Gastroesophageal sphincter (tissue), 4 donors: ENCODE data around the gene JADE1. TPM values are rescaled to one million over a fixed set of nuclear protein-coding genes. Genes with fewer than 3 reads are reported as not detected.

Experiments used
- ATAC-seq: fragments of 150-250 bp; one replicate; pipeline ENCODE4 v1.9.1; 2016; ENCODE audit warnings: mild to moderate bottlenecking, moderate library complexity
- H3K27ac ChIP-seq, 4 donors: fragments of 200-600 bp; sonication (generic) in 3 of 4; 1 replicate in 3 of 4; 2 replicates in 1 of 4; pipeline ENCODE4 v1.5.1; 2016 to 2019
- H3K27me3 ChIP-seq: fragments of 200-600 bp; sonication (generic); one replicate; pipeline ENCODE4 v1.5.1; 2019
- H3K36me3 ChIP-seq, 2 donors: fragments of 200-600 bp; sonication (generic); one replicate each; pipeline ENCODE4 v1.5.1; 2019; ENCODE audit warnings: control low read depth in 1 of 2
- H3K4me1 ChIP-seq, 3 donors: fragments of 200-600 bp; sonication (generic); 1 replicate in 2 of 3; 2 replicates in 1 of 3; pipeline ENCODE4 v1.5.1; 2016 to 2019; ENCODE audit warnings: control low read depth in 2 of 3
- H3K4me3 ChIP-seq, 2 donors: fragments of 200-600 bp; sonication (generic); one replicate each; pipeline ENCODE4 v1.5.1; 2019; ENCODE audit warnings: mild to moderate bottlenecking in 1 of 2, moderate library complexity in 1 of 2
- H3K9me3 ChIP-seq, 3 donors: fragments of 200-600 bp; sonication (generic); one replicate each; pipeline ENCODE4 v1.5.1; 2017 to 2019; ENCODE audit warnings: control low read depth in 2 of 3
- EP300 ChIP-seq: sonication (generic); formaldehyde crosslinking; IDR thresholded peaks from one replicate; pipeline ENCODE4 v1.6.1; 2017; ENCODE audit warnings: antibody characterized with exemption, mild to moderate bottlenecking
- POLR2A ChIP-seq, 2 donors: fragments of 450-650 bp; IDR thresholded peaks; one replicate each; pipeline ENCODE4 v1.6.1; 2017; ENCODE audit warnings: antibody characterized with exemption in 2 of 2, mild to moderate bottlenecking in 2 of 2, moderate library complexity in 1 of 2
- POLR2AphosphoS5 ChIP-seq: sonication (generic); formaldehyde crosslinking; IDR thresholded peaks from one replicate; pipeline ENCODE4 v1.6.1; 2017; ENCODE audit warnings: antibody characterized with exemption
- WGBS, 2 donors: methylation state at CpG; one replicate each; pipeline ENCODE4 v1.1.5; 2018; ENCODE audit warnings: low coverage in 1 of 2; 5-methylcytosine and 5-hydroxymethylcytosine counted together
- total RNA-seq, 4 donors: library from RNA; depleted of rRNA; stranded (reverse); fragments of >200 nt; gene quantifications; one replicate each; pipeline ENCODE4 v1.1.0, GENCODE V29; 2016
- TF ChIP-seq, protein P1 (sequence below), 4 experiments: fragments of 200-600 bp in 2 of 4; fragments of 450-650 bp in 2 of 4; sonication (generic) in 1 of 4; IDR thresholded peaks; one replicate each; pipeline ENCODE4 v1.5.1; 2017 to 2019; ENCODE audit warnings: antibody characterized with exemption in 4 of 4, mild to moderate bottlenecking in 2 of 4, moderate library complexity in 2 of 4

Gene JADE1
- total RNA-seq, 4 donors from 2014 or later = 45.5 to 112 (median 63.5) TPM

DNA sequence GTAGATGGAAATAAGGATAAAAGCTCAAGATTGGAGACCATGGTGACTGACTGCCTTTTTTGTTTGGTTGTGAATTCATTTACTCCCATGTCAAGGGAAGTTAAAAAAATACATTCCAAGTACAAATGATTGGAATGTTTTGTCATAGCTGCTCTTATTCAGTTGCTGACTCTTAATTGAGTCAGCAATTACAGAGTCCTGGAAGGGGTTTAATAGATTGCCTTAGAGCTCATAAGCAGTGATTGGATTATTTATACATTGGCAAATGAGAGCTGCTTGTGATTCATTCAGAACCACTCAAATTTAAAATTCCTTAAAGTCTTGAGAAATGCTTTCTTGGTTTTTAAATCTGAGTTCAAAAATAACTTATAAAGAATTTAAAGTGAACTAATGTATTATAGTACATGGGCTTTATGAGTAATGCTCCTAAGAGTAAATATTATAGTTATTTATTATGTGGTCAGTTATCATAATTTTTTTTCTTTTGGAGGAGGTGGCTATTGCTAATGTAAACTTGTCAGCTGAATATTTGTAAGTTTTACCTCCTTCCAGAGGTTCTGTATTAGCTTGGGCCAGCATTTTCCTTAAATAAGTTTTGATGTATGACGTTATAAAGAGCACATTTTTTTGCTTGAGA is 13.6 kb downstream of the JADE1 start:
- Histone ChIP-seq H3K4me3 (no peak overlapping the region), H3K4me1 (peaks cover 0 to 74% (median 15%) of the 10 kb centered on the region in 3 donors), H3K36me3 (peaks cover 0 to 2% of the 10 kb centered on the region in 2 donors), H3K9me3 (no peaks in the 10 kb centered on the region), H3K27me3 (no peaks in the 10 kb centered on the region), H3K27ac (no peak overlapping the region)
- no peak for TF ChIP-seq POLR2A (IDR thresholded peaks at IDR 0.05)
- no peak for TF ChIP-seq EP300
- TF ChIP-seq, protein P1, sequence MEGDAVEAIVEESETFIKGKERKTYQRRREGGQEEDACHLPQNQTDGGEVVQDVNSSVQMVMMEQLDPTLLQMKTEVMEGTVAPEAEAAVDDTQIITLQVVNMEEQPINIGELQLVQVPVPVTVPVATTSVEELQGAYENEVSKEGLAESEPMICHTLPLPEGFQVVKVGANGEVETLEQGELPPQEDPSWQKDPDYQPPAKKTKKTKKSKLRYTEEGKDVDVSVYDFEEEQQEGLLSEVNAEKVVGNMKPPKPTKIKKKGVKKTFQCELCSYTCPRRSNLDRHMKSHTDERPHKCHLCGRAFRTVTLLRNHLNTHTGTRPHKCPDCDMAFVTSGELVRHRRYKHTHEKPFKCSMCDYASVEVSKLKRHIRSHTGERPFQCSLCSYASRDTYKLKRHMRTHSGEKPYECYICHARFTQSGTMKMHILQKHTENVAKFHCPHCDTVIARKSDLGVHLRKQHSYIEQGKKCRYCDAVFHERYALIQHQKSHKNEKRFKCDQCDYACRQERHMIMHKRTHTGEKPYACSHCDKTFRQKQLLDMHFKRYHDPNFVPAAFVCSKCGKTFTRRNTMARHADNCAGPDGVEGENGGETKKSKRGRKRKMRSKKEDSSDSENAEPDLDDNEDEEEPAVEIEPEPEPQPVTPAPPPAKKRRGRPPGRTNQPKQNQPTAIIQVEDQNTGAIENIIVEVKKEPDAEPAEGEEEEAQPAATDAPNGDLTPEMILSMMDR (IDR thresholded peaks at IDR 0.05) = no peak
- TF ChIP-seq POLR2AphosphoS5 = peak; percentile 73
- peak; percentile 53 for ATAC-seq
- WGBS, 2 donors = 14 to 25% methylated on average over 1 of the region's 1 CpG

DNA sequence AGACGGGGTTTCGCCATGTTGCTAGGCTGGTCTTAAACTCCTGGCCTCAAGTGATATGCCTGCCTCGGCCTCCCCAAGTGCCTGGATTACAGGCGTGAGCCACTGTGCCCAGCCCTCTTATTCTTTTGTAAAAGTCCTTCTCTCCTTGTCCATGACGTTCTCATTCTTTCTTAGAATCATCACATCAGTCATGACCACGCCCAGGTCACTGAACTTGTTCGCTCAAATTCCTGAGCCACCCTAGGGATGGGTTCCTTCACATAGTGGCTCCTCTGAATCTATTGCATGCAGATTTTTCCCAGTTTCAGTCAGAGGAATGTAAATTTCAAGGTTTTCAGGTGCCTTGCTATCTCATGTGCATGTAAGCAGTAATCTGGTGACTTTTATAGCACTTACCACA is 15.7 kb downstream of the JADE1 start:
- TF ChIP-seq EP300 = no peak
- no peak for TF ChIP-seq POLR2AphosphoS5
- no peak for TF ChIP-seq POLR2A (IDR thresholded peaks at IDR 0.05)
- TF ChIP-seq, protein P1 (IDR thresholded peaks at IDR 0.05) = no peak
- no peaks in the 10 kb centered on the region for H3K9me3 ChIP-seq
- no peak for ATAC-seq
- no peak overlapping the region for H3K4me3 ChIP-seq
- no peak overlapping the region for H3K27ac ChIP-seq
- no peaks in the 10 kb centered on the region for H3K36me3 ChIP-seq
- peaks cover 0 to 77% (median 15%) of the 10 kb centered on the region in 3 donors for H3K4me1 ChIP-seq
- H3K27me3 ChIP-seq = no peaks in the 10 kb centered on the region
- WGBS, 2 donors = 80 to 83% methylated on average over 4 to 7 of the region's 7 CpGs

DNA sequence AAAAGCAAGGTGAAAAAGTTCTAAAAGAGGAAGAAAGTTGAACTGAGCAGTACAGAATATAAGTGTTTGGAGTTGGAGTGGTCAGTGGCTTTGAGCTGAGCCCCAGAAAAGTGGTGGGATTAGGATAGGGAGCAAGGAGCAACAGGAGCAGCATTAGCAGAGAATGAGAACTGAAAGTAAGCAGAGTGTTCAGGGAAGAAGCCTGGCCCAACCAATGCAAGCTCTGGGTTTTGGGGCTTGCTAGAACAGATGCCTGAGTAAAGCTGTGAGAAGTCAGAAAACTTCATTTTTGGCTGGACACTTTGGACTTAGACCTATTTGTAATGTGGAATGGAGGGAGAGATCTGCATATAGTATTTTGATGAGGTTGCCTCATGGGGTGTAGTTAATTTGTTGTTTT is 17.8 kb downstream of the JADE1 start:
- TF ChIP-seq EP300 (no peak), POLR2A (IDR thresholded peaks at IDR 0.05) (no peak), POLR2AphosphoS5 (no peak)
- TF ChIP-seq, protein P1 (IDR thresholded peaks at IDR 0.05) = no peak
- Histone ChIP-seq H3K27me3 (no peaks in the 10 kb centered on the region), H3K9me3 (no peaks in the 10 kb centered on the region), H3K27ac (no peak overlapping the region), H3K4me1 (peaks cover 11 to 91% (median 22%) of the 10 kb centered on the region in 3 donors), H3K4me3 (no peak overlapping the region), H3K36me3 (peaks cover 0 to 3% of the 10 kb centered on the region in 2 donors)
- no peak for ATAC-seq

DNA sequence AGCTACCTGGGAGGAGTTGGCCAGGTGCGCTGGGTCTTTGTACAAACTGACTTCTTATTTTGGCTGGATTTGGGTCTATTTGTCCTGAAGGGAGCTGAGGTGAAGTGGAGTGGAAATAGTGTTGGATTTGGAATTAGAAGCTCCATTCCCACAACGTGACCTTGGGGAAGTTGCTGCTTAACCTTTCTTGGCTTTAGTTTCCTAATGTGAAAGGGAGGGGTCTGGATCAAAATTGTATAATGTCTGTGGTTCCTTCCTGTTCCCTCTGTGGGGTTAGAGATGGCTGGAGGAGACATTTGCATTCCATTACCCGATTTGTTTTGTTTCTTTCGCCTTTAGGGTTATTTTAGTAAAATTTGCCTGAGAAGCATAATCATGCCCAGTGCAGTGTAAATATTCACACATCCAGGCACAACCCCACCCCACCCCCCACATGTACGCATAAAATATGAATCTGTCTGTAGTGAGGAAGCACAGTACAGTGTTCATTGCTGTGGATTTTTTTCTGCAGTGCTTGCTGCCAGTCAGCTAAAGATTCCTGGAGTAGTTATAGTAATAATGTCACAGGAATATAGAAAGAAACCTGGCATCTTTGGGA is 21.5 kb downstream of the JADE1 start:
- Histone ChIP-seq H3K27me3 (no peaks in the 10 kb centered on the region), H3K36me3 (peaks cover 0 to 31% of the 10 kb centered on the region in 2 donors), H3K27ac (peak overlapping the region in 2 of 4 donors; percentile 8 to 13), H3K4me3 (no peak overlapping the region), H3K4me1 (peaks cover 19 to 79% (median 19%) of the 10 kb centered on the region in 3 donors), H3K9me3 (no peaks in the 10 kb centered on the region)
- TF ChIP-seq, protein P1 (IDR thresholded peaks at IDR 0.05) = no peak
- no peak for TF ChIP-seq EP300
- ATAC-seq = no peak
- WGBS, 2 donors = 21 to 30% methylated on average over 4 of the region's 5 CpGs
